Adrenal gland (tissue), 12 donors: ENCODE data around the gene HNF1A. TPM values are rescaled to one million over a fixed set of nuclear protein-coding genes. Genes with fewer than 3 reads are reported as not detected.
"Not testable (repeated sequence)": the region's sequence is repeated elsewhere in the genome, so short reads cannot be mapped to it uniquely, and the experiment has no call there.

ENCODE experiments used
- DNase-seq, 7 donors: peaks; one replicate each; pipeline ENCODE4 v3.0.0-alpha.2; 2019 to 2020
- H3K27ac ChIP-seq, 5 donors: fragments of 200-600 bp; sonication (generic) in 4 of 5; 1 replicate in 3 of 5; 2 replicates in 2 of 5; pipeline versions ENCODE4 v1.5.1 to v1.8.0; 2016 to 2020; ENCODE audit warnings: mild to moderate bottlenecking in 1 of 5
- H3K27me3 ChIP-seq: fragments of 200-600 bp; 2 replicates; pipeline ENCODE4 v1.8.0; 2021
- H3K36me3 ChIP-seq, 2 donors: fragments of 200-600 bp; replicated peaks in 1 of 2; 1 replicate in 1 of 2; 2 replicates in 1 of 2; pipeline versions ENCODE4 v1.5.1 to v1.8.0; 2018 to 2022
- H3K4me1 ChIP-seq, 2 donors: fragments of 200-600 bp; replicated peaks in 1 of 2; 1 replicate in 1 of 2; 2 replicates in 1 of 2; pipeline versions ENCODE4 v1.5.1 to v1.8.0; 2018 to 2021
- H3K4me3 ChIP-seq, 4 donors: fragments of 200-600 bp; sonication (generic) in 3 of 4; one replicate each; pipeline ENCODE4 v1.5.1; 2016 to 2018
- H3K9me3 ChIP-seq, 3 donors: fragments of 200-600 bp; sonication (generic) in 1 of 3; replicated peaks in 1 of 3; 1 replicate in 2 of 3; 2 replicates in 1 of 3; pipeline versions ENCODE4 v1.5.1 to v1.8.0; 2016 to 2021
- POLR2A ChIP-seq, 2 donors: fragments of 450-650 bp; IDR thresholded peaks; one replicate each; pipeline ENCODE4 v1.6.1; 2017; ENCODE audit warnings: antibody characterized with exemption in 2 of 2, mild to moderate bottlenecking in 2 of 2, moderate library complexity in 1 of 2
- WGBS, 4 donors: extraction: QIAGEN DNeasy Blood & Tissue Kit in 2 of 4; methylation state at CpG; one replicate each; pipeline versions ENCODE4 v1.1.5 to v1.1.7; 2013 to 2017; 5-methylcytosine and 5-hydroxymethylcytosine counted together
- intact Hi-C, 2 donors: fragments of 100-400 bp; cut with DNase I; formaldehyde crosslinking; loops; one replicate each; pipeline versions ENCODE4 v1.14.1 to v1.15.0; 2022 to 2023
- polyA plus RNA-seq, 3 donors: library from polyadenylated mRNA; stranded (reverse); fragments of 200-250 nt in 2 of 3; fragments of 350-450 nt in 1 of 3; fragmentation: Illumina TruSeq in 1 of 3; extraction: RNeasy Lipid Tissue Mini Kit (QIAGEN cat#74804) in 1 of 3; gene quantifications; one replicate each; pipeline ENCODE4 v1.2.3, GENCODE V29; 2013 to 2014
- total RNA-seq, 9 donors: library from RNA; depleted of rRNA in 4 of 9; stranded (reverse); fragments of >200 nt in 4 of 9; fragments of 120-200 nt in 1 of 9; fragmentation: NEBNext Ultra II Directional in 1 of 9; extraction: Animal tissue kit (Norgen Biotek cat#: 25700) in 1 of 9; gene quantifications; one replicate each; pipeline versions ENCODE4 v1.1.0 to v1.2.4, GENCODE V29; 2013 to 2023
- TF ChIP-seq, protein P1 (sequence below), 6 experiments: fragments of 450-650 bp in 4 of 6; fragments of 200-600 bp in 2 of 6; sonication (generic) in 1 of 6; IDR thresholded peaks; 1 replicate in 5 of 6; 2 replicates in 1 of 6; pipeline versions ENCODE4 v1.5.1 to v1.8.0; 2016 to 2021; ENCODE audit warnings: antibody characterized with exemption in 6 of 6, mild to moderate bottlenecking in 2 of 6, moderate library complexity in 1 of 6
- donor health status: healthy with polysubstance abuse.
- donor health status: Bipolar disorder and iron deficiency.
- donor health status: DM: yes; HTN: yes; CAD: no.
- donor health status: DM: no; HTN: no; CAD: no.
- donor health status: DM: no; HTN: no; CAD: no.
- donor health status: DM: yes; HTN: yes; CAD: no.

Gene HNF1A
- total and polyA plus RNA-seq, 12 donors: 0.03 to 0.08 TPM; not detected in 10

DNA sequence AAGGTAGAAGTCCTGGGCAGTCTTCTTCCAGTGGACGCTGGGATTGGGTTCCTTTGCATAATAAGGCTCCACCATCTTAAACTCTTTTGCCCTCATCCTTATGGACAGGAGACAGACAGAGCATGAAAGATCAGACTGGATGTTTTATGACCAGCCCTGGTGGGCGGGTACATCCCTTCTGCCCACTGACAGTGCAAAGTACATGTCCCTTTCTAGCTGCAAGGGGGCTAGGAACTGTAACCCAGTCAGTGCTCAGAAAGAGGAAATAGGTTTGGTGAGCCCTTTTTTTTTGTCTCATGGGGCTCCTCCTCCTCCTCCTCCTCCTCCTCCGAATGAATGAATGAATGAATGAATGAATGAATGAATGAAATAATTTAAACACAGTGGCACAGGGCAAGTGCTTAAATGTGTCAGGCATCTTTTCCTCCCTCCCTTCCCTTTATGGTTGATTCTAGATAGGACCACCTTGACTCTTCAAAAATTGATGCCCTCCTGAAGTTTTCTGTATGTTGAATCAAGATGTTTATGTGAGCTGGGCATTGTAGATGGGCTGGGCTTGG is 36.4 kb upstream of the HNF1A start:
- TF ChIP-seq, protein P1, sequence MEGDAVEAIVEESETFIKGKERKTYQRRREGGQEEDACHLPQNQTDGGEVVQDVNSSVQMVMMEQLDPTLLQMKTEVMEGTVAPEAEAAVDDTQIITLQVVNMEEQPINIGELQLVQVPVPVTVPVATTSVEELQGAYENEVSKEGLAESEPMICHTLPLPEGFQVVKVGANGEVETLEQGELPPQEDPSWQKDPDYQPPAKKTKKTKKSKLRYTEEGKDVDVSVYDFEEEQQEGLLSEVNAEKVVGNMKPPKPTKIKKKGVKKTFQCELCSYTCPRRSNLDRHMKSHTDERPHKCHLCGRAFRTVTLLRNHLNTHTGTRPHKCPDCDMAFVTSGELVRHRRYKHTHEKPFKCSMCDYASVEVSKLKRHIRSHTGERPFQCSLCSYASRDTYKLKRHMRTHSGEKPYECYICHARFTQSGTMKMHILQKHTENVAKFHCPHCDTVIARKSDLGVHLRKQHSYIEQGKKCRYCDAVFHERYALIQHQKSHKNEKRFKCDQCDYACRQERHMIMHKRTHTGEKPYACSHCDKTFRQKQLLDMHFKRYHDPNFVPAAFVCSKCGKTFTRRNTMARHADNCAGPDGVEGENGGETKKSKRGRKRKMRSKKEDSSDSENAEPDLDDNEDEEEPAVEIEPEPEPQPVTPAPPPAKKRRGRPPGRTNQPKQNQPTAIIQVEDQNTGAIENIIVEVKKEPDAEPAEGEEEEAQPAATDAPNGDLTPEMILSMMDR (IDR thresholded peaks at IDR 0.05): no peak
- TF ChIP-seq POLR2A (IDR thresholded peaks at IDR 0.05): no peak
- Histone ChIP-seq H3K27me3 (no peaks in the 10 kb centered on the region), H3K4me3 (no peak overlapping the region), H3K27ac (no peak overlapping the region), H3K4me1 (no peaks in the 10 kb centered on the region), H3K9me3 (no peaks in the 10 kb centered on the region), H3K36me3 (no peaks in the 10 kb centered on the region)
- no peak for DNase-seq
- intact Hi-C loops: no loop called here
- WGBS, 4 donors: 37 to 63% (median 56%) methylated on average over 2 to 3 of the region's 3 CpGs

DNA sequence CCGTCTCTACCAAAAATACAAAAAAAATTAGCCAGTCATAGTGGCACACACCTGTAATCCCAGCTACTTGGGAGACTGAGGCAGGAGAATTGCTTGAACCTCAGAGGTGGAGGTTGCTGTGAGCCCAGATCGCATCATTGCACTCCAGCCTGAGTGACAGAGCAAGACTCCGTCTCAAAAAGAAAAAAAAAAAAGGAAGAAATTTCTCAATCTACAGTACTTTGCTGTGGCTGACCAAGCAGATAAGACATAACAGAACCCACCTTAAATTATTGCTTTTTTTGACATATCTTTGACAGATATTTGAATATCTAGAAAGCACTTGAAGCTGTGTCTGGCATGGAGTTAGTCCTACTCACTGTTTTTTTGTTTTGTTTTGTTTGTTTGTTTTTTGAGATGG is 34.9 kb upstream of the HNF1A start:
- WGBS, 4 donors: 74 to 87% (median 83%) methylated on average over 3 of the region's 3 CpGs
- TF ChIP-seq, protein P1 (IDR thresholded peaks at IDR 0.05): no peak
- no peak for TF ChIP-seq POLR2A (IDR thresholded peaks at IDR 0.05)
- Histone ChIP-seq H3K4me3 (no peak overlapping the region), H3K27me3 (no peaks in the 10 kb centered on the region), H3K9me3 (no peaks in the 10 kb centered on the region), H3K36me3 (no peaks in the 10 kb centered on the region), H3K4me1 (no peaks in the 10 kb centered on the region), H3K27ac (no peak overlapping the region)
- intact Hi-C loops: no loop called here
- no peak for DNase-seq

DNA sequence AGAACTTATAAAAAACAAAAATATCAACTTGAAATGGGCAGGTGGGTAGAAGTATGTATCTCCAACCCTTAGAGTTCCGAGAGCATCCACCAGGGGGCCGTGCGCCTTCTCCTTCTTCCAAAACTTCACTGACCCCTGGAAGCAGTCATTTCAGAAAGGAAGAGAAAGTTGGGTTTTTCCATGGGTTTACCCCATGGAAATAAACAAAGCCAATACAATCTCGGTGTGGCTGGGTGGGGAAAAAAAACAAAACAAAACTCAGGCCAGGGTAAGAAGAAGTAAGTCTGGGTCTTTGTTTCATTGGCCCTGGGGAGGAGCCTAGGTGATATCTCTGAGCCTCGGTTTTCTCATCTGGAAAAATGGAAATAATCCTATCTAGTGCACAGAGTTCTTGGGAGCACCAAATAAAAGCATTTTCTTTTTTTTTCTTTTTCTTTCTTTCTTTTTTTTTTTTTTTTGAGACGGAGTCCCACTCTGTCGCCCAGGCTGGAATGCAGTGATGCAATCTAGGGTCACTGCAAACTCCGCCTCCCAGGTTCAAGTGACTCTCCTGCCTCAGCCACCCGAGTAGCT is 33.6 kb upstream of the HNF1A start:
- Histone ChIP-seq H3K27me3 (no peaks in the 10 kb centered on the region), H3K4me1 (no peaks in the 10 kb centered on the region), H3K9me3 (no peaks in the 10 kb centered on the region), H3K36me3 (no peaks in the 10 kb centered on the region), H3K27ac (no peak overlapping the region), H3K4me3 (no peak overlapping the region)
- peak; percentile 37 to 74 (median 62) for DNase-seq
- intact Hi-C loops: no loop called here
- TF ChIP-seq, protein P1 (IDR thresholded peaks at IDR 0.05): peak; percentile 56 to 72 (median 64)
- no peak for TF ChIP-seq POLR2A (IDR thresholded peaks at IDR 0.05)
- WGBS, 4 donors: 44 to 54% (median 52%) methylated on average over 9 of the region's 9 CpGs

DNA sequence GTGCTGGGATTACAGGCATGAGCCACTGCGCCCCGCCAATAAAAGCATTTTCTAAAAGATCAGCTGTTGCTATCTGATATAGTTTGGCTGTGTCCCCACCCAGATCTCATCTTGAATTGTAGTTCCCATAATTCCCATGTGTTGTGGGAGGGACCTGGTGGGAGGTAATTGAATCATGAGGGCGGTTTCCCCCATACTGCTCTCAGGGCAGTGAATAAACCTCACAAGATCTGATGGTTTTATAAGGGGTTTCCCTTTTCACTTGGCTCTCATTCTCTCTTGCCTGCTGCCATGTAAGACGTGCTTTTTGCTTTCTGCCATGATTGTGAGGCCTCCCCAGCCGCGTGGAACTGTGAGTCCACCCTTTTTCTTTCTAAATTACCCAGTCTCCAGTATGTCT is 32.8 kb upstream of the HNF1A start:
- H3K36me3 ChIP-seq, H3K27ac ChIP-seq, H3K4me1 ChIP-seq, H3K4me3 ChIP-seq, DNase-seq, intact Hi-C loops, H3K9me3 ChIP-seq, H3K27me3 ChIP-seq: not testable (repeated sequence)
- 84 to 86% (median 86%) methylated on average over 6 of the region's 6 CpGs for WGBS, 4 donors

DNA sequence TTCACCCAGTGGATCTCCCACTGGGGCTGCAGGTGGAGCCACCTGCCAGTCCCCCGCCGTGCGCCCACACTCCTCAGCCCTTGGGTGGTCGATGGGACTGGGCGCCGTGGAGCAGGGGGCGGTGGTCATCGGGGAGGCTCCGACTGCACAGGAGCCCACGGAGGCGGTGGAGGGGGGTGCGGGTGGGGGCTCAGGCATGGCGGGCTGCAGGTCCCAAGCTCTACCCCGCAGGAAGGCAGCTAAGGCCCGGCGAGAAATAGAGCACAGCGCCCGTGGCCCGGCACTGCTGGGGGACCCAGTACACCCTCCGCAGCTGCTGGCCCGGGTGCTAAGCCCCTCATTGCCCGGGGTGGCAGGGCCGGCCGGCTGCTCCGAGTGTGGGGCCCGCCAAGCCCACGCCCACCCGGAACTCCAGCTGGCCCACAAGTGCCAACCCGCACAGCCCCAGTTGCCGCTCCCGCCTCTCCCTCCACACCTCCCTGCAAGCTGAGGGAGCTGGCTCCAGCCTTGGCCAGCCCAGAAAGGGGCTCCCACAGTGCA is 28.0 kb upstream of the HNF1A start:
- WGBS, 4 donors: 80 to 100% (median 95%) methylated on average over 1 to 31 of the region's 31 CpGs
- H3K4me3 ChIP-seq, H3K36me3 ChIP-seq, H3K27ac ChIP-seq, H3K4me1 ChIP-seq, intact Hi-C loops, DNase-seq, H3K9me3 ChIP-seq, H3K27me3 ChIP-seq: not testable (repeated sequence)
